Hepatocyte (in vitro differentiated cells): Measurements from ENCODE around the gene LIPH. TPM values are rescaled to one million over a fixed set of nuclear protein-coding genes. Genes with fewer than 3 reads are reported as not detected.
A peak's percentile ranks its signal among the peaks of the same experiment; 100 is the strongest.

Experiments used
- DNase-seq: peaks from one replicate; pipeline ENCODE4 v3.0.0-alpha.2; 2016; ENCODE audit warnings: low spot score
- H2AFZ ChIP-seq: fragments of 200-600 bp; sonication (generic); 2 replicates; pipeline ENCODE4 v1.6.0; 2016; ENCODE audit warnings: antibody characterized with exemption, mild to moderate bottlenecking
- H3K27ac ChIP-seq: fragments of 200-600 bp; sonication (generic); 2 replicates; pipeline ENCODE4 v1.5.1; 2016; ENCODE audit warnings: mild to moderate bottlenecking
- H3K27me3 ChIP-seq: fragments of 200-600 bp; sonication (generic); 2 replicates; pipeline ENCODE4 v1.6.1; 2016
- H3K36me3 ChIP-seq: fragments of 200-600 bp; sonication (generic); replicated peaks from 2 replicates; pipeline ENCODE4 v1.5.1; 2016; ENCODE audit warnings: low read depth; ENCODE audit not compliant: insufficient read depth
- H3K4me1 ChIP-seq: fragments of 200-600 bp; sonication (generic); 2 replicates; pipeline ENCODE4 v1.5.1; 2016; ENCODE audit warnings: mild to moderate bottlenecking, moderate library complexity; ENCODE audit not compliant: insufficient read depth
- H3K4me2 ChIP-seq: fragments of 200-600 bp; sonication (generic); 2 replicates; pipeline ENCODE4 v1.6.0; 2016
- H3K4me3 ChIP-seq: fragments of 200-600 bp; sonication (generic); 2 replicates; pipeline ENCODE4 v1.5.1; 2016; ENCODE audit warnings: mild to moderate bottlenecking
- H3K79me2 ChIP-seq: fragments of 200-600 bp; sonication (generic); 2 replicates; pipeline ENCODE4 v1.6.0; 2017; ENCODE audit warnings: mild to moderate bottlenecking
- H3K9me2 ChIP-seq: fragments of 200-600 bp; sonication (generic); replicated peaks from 2 replicates; pipeline ENCODE4 v1.6.0; 2017; ENCODE audit warnings: mild to moderate bottlenecking; ENCODE audit not compliant: insufficient read depth
- H3K9me3 ChIP-seq: fragments of 200-600 bp; sonication (generic); 2 replicates; pipeline ENCODE4 v1.5.1; 2016; ENCODE audit warnings: low read depth, mild to moderate bottlenecking
- H4K20me1 ChIP-seq: fragments of 200-600 bp; sonication (generic); 2 replicates; pipeline ENCODE4 v1.6.0; 2016; ENCODE audit warnings: mild to moderate bottlenecking; ENCODE audit not compliant: insufficient read depth, poor library complexity, severe bottlenecking
- CTCF ChIP-seq: fragments of 200-600 bp; sonication (generic); IDR thresholded peaks from 2 replicates; pipeline ENCODE4 v1.5.1; 2016; ENCODE audit warnings: antibody characterized with exemption, mild to moderate bottlenecking; ENCODE audit not compliant: poor library complexity
- EZH2 ChIP-seq: fragments of 200-600 bp; sonication (generic); IDR thresholded peaks from 2 replicates; pipeline ENCODE4 v1.6.1; 2016; ENCODE audit warnings: antibody characterized with exemption, mild to moderate bottlenecking, borderline replicate concordance
- EZH2phosphoT487 ChIP-seq: fragments of 200-600 bp; sonication (generic); IDR thresholded peaks from one replicate; pipeline ENCODE4 v1.6.1; 2018; ENCODE audit warnings: antibody characterized with exemption, mild to moderate bottlenecking, low read depth, moderate library complexity; ENCODE audit not compliant: unreplicated experiment, severe bottlenecking
- WGBS: methylation state at CpG from one replicate; pipeline ENCODE4 v1.1.6; 2016; ENCODE audit warnings: low lambda C conversion rate; ENCODE audit errors: missing lambda C conversion rate; 5-methylcytosine and 5-hydroxymethylcytosine counted together
- polyA plus RNA-seq: library from polyadenylated mRNA; unstranded; fragments of >200 nt; fragmentation: Nextera tagmentation; extraction: Ambion mirVana; gene quantifications from 2 replicates; pipeline ENCODE4 v1.2.1, GENCODE V29; 2016
- total RNA-seq: library from RNA; depleted of rRNA; stranded (reverse); fragments of >200 nt; gene quantifications from 2 replicates; pipeline ENCODE4 v1.2.3, GENCODE V29; 2014

LIPH gene
- total and polyA plus RNA-seq, 2 experiments from 2014 or later = 4.9 to 10.7 TPM

- Histone ChIP-seq H4K20me1 (no peaks in the 10 kb centered on the region), H3K4me2 (no peak overlapping the region), H3K9me2 (no peaks in the 10 kb centered on the region), H3K79me2 (no peaks in the 10 kb centered on the region), H3K4me3 (no peak overlapping the region), H3K36me3 (no peaks in the 10 kb centered on the region), H3K4me1 (no peaks in the 10 kb centered on the region), H3K27ac (no peak overlapping the region), H3K27me3 (no peaks in the 10 kb centered on the region), H2AFZ (no peak overlapping the region), H3K9me3 (no peaks in the 10 kb centered on the region)
- WGBS = 75% methylated on average over 1 of the region's 1 CpG
- TF ChIP-seq EZH2 (no peak), CTCF (no peak), EZH2phosphoT487 (no peak)
- DNase-seq = peak; percentile 31
Observed at GRCh38 chr3:185503521-185503920, 48.9 kb downstream of the LIPH start.

GRCh38 chr3:185502987-185503386 is 49.4 kb downstream of the LIPH start:
- H3K4me2 ChIP-seq = no peak overlapping the region
- no peak overlapping the region for H3K27ac ChIP-seq
- H3K9me2 ChIP-seq = no peaks in the 10 kb centered on the region
- no peaks in the 10 kb centered on the region for H3K36me3 ChIP-seq
- no peaks in the 10 kb centered on the region for H4K20me1 ChIP-seq
- H3K4me3 ChIP-seq = no peak overlapping the region
- no peak for TF ChIP-seq EZH2phosphoT487
- no peak for TF ChIP-seq CTCF
- TF ChIP-seq EZH2 = no peak
- DNase-seq = peak; percentile 39
- no peaks in the 10 kb centered on the region for H3K27me3 ChIP-seq
- no peak overlapping the region for H2AFZ ChIP-seq
- H3K79me2 ChIP-seq = peaks cover under 1% of the 10 kb centered on the region
- no peaks in the 10 kb centered on the region for H3K4me1 ChIP-seq
- H3K9me3 ChIP-seq = no peaks in the 10 kb centered on the region
- WGBS = 80% methylated on average over 3 of the region's 3 CpGs

- Histone ChIP-seq H3K79me2 (peaks cover 34% of the 10 kb centered on the region), H4K20me1 (no peaks in the 10 kb centered on the region), H2AFZ (peak within 1 kb of the TSS; percentile 93), H3K27me3 (no peaks in the 10 kb centered on the region), H3K9me3 (no peaks in the 10 kb centered on the region), H3K4me1 (no peaks in the 10 kb centered on the region), H3K9me2 (no peaks in the 10 kb centered on the region), H3K36me3 (no peaks in the 10 kb centered on the region), H3K27ac (peak within 1 kb of the TSS; percentile 97), H3K4me2 (peak within 1 kb of the TSS; percentile 76), H3K4me3 (peak within 1 kb of the TSS; percentile 93)
- DNase-seq = peak; percentile 97
- WGBS = 3% methylated on average over 58 of the region's 82 CpGs
- no peak for TF ChIP-seq CTCF
- no peak for TF ChIP-seq EZH2phosphoT487
- no peak for TF ChIP-seq EZH2
Observed at GRCh38 chr3:185498503-185499396, 53.6 kb downstream of the LIPH start, which contains the start of gene TMEM41A. TMEM41A (minus strand) TSS chr3:185499035; CDS start chr3:185498961, 74 bp downstream.
